Hepatocyte (in vitro differentiated cells): Measurements from ENCODE around the gene SLC28A3.

Experiments used
- EZH2 ChIP-seq: fragments of 200-600 bp; sonication (generic); IDR thresholded peaks from 2 replicates; pipeline ENCODE4 v1.6.1; 2016; ENCODE audit warnings: antibody characterized with exemption, mild to moderate bottlenecking, borderline replicate concordance
- EZH2phosphoT487 ChIP-seq: fragments of 200-600 bp; sonication (generic); IDR thresholded peaks from one replicate; pipeline ENCODE4 v1.6.1; 2018; ENCODE audit warnings: antibody characterized with exemption, mild to moderate bottlenecking, low read depth, moderate library complexity; ENCODE audit not compliant: unreplicated experiment, severe bottlenecking
- TF ChIP-seq, protein P1 (sequence below): fragments of 200-600 bp; sonication (generic); IDR thresholded peaks from 2 replicates; pipeline ENCODE4 v1.5.1; 2016; ENCODE audit warnings: antibody characterized with exemption, mild to moderate bottlenecking; ENCODE audit not compliant: poor library complexity

DNA sequence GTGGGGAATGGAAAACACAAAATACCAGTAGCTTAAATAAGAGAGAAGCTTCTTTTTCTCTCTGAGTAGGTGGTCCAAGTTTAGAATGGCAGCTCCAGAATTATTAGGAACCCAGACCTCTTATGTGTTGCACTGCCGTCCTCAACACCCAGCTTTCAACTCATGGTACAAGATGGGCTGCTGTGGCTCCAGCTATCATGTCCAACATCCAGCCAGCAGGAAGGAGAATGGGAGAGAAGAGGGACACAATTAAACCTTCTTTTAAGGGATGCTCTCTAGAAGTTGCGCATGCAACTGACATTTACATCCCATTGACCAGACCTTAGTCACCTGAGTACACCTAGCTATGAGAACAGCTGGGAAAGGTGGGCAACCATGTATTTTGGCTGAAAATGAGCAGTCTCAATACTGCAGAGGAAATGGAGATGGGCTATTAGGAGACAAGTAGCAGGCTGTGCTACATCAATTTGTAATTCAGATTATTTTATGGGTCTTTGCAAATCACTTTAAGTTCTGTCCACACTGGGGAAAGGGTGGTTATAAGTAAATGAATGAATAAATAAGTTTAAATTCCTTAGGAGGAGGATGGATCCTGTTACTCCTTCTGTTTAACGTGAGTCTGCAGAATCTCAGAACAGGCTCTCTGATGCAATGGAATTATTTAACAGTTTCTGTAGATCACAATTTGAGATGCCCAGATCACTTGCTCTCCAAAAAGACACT lies 76.1 kb downstream of the SLC28A3 start:
- TF ChIP-seq EZH2: no peak
- TF ChIP-seq, protein P1, sequence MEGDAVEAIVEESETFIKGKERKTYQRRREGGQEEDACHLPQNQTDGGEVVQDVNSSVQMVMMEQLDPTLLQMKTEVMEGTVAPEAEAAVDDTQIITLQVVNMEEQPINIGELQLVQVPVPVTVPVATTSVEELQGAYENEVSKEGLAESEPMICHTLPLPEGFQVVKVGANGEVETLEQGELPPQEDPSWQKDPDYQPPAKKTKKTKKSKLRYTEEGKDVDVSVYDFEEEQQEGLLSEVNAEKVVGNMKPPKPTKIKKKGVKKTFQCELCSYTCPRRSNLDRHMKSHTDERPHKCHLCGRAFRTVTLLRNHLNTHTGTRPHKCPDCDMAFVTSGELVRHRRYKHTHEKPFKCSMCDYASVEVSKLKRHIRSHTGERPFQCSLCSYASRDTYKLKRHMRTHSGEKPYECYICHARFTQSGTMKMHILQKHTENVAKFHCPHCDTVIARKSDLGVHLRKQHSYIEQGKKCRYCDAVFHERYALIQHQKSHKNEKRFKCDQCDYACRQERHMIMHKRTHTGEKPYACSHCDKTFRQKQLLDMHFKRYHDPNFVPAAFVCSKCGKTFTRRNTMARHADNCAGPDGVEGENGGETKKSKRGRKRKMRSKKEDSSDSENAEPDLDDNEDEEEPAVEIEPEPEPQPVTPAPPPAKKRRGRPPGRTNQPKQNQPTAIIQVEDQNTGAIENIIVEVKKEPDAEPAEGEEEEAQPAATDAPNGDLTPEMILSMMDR: no peak
- no peak for TF ChIP-seq EZH2phosphoT487
